Fibroblast of lung (primary cell): ENCODE results near the gene RUNX2.

Source experiments
- CTCF ChIP-seq, 2 donors: IDR thresholded peaks in 1 of 2; conservative IDR thresholded peaks in 1 of 2; 1 replicate in 1 of 2; 2 replicates in 1 of 2; pipeline ENCODE4 v1.5.1; 2011 to 2012; ENCODE audit warnings: low read length in 2 of 2, control low read depth in 1 of 2, inconsistent platforms in 1 of 2, low read depth in 1 of 2, mild to moderate bottlenecking in 1 of 2
- EZH2 ChIP-seq: IDR thresholded peaks from 2 replicates; pipeline ENCODE4 v1.5.1; 2012; ENCODE audit warnings: low read length, control low read depth, mild to moderate bottlenecking; ENCODE audit errors: missing control alignments

DNA sequence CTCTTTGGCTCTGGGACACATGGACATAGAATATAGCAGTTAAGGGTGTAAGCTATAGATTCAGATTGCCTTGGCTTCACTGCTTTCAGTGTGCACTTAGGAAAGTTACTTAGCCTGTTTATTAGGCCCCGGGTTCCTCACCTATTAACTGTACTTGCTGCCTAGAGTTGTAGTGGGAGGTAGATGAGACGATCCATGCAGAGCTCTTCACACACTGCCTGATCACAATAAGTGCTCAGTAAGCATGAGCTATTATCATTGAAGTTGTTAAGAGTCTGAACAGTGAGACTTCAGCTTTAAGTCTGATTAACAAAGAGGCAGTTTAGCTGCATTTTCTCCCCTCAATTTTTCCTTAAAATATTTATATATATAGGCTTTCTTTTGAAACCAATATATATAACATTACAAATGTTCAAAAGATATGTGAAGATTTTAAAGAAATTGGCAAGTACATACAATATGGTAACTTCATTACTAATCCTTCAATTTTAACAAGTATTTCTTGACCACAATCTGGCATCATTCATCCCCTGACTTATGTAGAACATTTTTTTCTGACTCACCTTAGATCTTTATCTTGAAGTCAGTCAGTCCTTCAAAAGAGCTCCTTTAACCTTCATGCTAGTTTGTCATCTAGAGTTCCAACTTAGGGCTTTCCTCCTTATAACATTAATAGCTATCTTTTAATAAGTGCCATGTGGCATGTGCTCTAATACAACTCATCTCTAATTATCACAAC is 70.1 kb downstream of the RUNX2 start:
- TF ChIP-seq CTCF (conservative IDR thresholded peaks at IDR 0.05 in 1 of 2, IDR thresholded peaks at IDR 0.05 in 1 of 2; ENCODE audit: low read depth in 1 of 2, low read length in 2 of 2): no peak
- no peak for TF ChIP-seq EZH2
